ACHN (cell line): ENCODE measurements around the gene SNRNP40.

ENCODE experiments used
- DNase-seq: peaks from one replicate; pipeline ENCODE4 v3.0.0-alpha.2; 2015
- in situ Hi-C: cut with HindIII; loops from 2 replicates; pipeline ENCODE4 v1.10.0; 2017; ENCODE audit warnings: low sequenced_read_pairs, low pct_ligation_motif_present, low pct_unique_long_range_greater_than_20kb

SNRNP40 gene

DNA sequence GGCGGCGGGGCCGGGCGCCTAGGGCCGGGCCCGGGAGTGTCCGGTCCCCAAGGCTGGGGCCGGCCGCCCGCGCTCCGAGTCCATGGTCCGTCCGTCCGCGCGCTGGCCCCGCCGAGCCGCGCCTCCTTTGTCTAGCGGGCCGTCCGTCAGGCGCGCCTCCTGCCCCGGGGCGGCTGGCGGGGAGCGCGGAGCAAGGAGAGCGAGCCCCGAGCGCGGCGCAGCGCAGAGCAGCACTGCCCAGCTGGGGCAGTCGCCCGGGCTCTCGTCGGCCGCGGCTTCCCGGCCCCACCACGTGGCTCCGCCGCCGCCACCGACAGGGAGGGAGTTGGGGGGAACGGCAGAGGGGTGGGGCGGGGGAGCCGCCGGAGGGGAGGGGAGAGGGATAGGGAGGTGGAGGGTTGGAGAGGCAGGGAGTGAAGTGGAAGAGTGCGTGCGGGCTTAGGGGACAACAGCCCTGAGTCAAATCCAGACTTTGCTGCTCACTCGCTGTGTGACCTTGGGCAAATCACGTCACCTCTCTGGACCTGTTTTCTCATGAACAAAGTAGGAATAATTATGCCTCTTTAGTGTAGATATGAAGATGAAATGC lies 56.8 kb downstream of the SNRNP40 start, which contains the start of gene NKAIN1:
NKAIN1 (minus strand) TSS at position 235 of the 589 bp plus-strand sequence. CDS start 340 bp downstream, outside the sequence.
- in situ Hi-C loops: no loop called here
- DNase-seq: peak; percentile 8

DNA sequence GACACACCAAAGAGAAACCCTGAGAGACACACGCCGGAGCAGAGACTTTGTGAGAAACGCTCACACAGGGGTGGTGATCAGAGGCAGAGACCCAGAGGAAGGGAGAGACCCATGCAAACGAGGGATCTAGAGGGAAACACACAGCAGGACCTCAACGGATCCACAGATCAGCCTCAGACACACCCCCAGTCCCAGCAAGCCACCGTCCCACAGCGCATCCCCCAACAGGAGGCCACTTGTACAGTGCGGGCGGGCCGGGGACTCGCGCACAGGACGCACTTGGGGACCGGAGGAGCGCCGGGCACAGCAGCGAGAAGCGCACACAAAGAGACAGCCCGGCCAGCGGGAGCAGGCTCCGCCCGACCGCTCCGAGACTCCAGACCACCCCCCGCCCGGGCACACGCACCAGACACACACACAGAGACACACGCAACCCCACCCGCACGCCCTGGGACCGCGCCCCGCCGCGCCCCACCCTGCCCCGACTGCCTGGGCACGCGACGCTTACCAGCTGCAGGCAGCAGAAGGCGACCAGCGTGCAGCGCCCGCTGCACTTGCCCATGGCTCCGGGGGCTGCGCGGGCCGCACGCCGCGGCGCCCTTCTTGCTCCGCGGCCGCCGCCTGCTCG lies 57.5 kb downstream of the SNRNP40 start:
- no peak for DNase-seq
- in situ Hi-C loops: no loop called here

DNA sequence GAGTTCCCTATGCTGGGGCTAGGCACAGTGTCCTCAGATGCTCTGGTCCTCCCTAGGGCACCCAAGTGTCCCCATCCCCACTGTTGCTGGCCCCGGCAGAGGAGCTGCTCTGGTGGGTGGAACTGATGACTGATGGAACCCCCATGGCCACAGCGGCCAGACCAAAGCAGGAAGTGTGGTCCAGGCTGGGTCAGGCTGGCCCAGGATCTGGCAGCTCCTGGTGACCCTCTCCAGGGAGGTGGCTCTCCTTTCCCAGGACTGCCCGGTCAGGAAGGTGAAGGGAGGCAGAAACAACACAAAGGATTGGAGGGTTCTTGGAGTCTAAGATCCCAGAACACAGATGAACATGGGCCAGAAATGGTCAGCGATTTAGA lies 58.0 kb downstream of the SNRNP40 start:
- in situ Hi-C loops: no loop called here
- DNase-seq: no peak

DNA sequence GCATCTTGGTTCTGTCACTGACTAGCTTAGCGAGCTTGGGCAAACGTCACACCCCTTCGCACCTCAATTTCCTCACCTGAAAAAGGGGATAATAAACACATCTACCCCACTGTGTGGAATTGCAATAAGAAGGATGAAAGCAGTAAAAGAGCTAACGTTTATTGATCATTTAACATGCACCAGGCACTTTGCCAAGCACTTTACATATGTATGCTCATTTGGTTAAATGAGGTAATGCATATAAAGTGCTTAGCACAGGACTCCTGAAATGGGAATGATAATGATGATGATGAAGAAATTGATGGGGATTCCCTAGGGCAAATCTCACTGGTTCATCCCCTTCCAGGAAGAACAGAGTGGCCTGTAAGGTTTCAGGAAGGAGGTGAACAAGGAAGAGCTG lies 61.7 kb downstream of the SNRNP40 start:
- DNase-seq: no peak
- in situ Hi-C loops: no loop called here

DNA sequence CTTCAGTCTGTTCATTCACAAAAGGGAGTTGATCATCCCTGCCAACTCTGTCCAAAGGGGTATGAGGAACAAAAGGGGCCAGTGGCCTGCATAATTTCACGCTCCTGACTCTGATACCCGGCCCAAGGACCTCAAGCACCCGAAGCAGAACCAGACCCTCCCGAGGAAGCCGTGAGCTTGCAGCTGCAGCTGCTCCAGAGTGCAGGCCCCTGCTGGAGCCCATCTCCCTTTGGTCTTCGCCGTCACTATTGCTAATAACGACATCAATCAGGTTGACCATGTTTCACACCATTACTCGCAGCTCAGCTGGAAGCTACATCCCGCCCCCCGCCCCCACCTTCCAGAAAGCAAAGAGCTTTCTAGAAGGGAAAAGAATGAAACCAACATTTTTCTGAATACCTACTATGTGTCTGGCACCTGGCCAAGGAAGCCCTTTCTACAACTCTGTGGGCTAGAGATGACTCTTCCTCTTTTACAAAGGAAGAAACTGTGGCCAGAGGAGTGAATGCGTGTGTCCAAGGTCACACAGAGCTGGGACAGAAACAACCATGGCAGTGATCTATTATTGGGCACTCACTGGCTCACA lies 62.4 kb downstream of the SNRNP40 start:
- in situ Hi-C loops: no loop called here
- no peak for DNase-seq

DNA sequence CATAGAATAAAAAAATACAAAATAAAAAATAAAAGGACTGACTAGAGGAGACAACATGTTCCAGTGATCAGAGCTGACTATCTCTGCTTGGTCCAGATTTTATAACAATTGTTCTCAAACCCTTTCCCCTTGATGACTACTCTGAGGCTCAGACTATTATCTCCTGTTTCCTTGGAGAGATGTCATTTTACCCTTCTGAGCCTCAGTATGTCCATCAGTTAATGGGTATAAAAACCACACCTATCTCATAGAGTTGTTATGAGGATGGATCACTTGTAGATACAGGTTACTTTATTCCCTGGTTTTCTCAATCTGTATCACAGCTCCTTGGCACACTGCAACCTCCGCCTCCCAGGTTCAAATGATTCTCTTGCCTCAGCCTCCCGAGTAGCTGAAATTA lies 63.9 kb downstream of the SNRNP40 start:
- in situ Hi-C loops: no loop called here
- DNase-seq: no peak

DNA sequence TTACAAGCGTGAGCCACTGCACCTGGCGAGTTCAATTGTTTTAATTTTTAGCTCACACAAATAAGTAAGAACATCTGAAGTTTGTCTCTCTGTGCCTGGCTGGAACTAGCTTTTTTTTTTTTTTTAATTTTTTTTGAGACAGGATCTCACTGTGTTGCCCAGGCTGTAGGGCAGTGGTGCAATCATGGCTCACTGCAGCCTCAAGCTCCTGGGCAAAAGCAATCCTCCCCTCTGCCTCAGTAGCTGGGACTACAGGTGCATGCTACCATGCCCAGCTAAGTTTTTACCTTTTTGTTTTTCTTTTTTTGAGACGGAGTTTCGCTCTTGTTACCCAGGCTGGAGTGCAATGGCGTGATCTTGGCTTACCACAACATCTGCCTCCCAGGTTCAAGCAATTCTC lies 64.8 kb downstream of the SNRNP40 start:
- in situ Hi-C loops: no loop called here
- DNase-seq: no peak

DNA sequence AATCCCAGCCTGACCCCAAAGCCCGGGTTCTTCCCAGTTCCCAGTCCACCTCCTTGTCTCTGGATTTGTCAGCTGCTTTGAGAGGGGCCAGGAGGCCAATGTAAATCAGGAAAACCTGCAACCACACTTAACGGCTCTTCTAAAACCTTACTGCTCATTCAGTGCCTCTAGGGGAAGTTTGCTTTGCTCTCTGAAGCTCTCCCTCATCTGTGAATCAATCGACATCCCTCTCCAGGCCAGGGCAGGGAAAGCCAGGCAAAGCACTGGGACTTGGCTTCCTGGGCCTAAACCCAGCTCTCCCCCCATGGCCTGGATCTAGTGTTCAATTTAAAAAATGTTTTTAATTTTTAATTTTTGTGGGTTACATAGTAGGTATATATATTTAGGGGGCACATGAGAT lies 66.2 kb downstream of the SNRNP40 start:
- in situ Hi-C loops: no loop called here
- DNase-seq: no peak

DNA sequence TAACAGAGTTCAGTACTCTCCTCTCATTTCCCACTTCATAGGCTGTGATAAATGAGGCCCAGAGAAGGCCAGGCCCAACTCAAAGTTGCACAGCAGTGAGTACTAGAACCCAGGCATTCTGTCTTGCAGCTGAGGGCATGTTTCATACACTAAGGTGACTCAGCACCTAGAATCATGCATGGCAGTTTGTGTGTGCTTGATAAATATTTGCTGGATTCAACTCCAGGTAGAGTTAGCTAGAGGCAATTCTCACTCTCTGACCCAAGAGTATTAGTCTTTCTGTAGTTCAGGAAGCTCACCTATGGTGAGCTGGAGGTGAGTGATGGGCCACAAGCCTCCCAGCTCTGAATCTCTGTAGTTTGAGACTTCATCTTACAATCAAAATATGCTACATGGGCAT lies 67.6 kb downstream of the SNRNP40 start:
- DNase-seq: no peak
- in situ Hi-C loops: no loop called here

DNA sequence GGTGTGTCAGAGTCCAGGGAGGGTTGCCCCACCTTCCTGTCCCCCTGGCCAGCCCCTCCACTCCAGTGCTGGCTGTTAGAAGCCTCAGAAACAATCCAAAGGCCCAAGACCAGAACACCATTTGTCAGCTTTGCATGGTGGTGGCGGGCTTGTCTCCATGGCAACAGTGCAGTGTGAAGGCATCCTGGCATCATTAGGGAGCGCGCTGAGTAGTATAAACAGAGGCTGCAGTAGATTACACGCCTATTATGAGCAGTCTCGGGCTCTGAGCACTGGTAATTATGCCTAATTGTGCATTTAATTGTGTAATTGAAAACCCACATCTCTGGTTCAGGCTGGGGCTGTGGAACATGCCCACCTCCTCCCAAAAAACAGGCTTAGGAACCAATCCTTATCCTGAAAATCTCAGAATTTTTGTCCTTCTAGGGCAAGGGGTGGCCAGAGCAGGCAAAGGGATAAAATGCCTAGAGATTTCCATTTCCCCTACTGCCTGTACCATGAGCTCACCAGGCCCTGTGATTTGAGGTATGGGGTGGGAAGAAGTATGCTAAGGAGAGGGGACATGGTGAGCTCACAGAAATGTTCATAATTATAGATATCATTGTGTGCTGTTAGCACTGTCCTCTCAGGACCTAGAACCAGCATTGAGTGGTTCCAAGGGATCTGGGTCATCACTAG lies 68.6 kb downstream of the SNRNP40 start:
- DNase-seq: no peak
- in situ Hi-C loops: no loop called here

DNA sequence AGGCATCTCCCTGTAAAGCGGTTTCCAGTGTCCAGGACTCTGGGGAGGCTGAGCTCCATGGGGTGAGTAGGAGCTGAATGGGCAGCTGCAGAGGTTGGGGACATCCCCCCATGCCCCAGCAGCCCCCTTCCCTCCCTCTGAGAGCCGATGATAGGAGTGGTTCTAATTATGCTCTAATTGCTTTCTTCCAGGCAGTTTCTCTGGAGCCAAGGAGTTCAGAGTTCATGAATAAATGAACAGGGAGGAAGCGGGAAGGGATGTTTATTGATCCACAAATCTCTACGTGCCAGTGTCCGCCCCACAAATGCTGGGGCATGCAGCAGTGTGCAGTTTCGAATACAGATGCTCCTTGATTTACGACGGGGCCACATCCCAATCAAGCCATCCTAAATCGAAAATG lies 72.5 kb downstream of the SNRNP40 start:
- in situ Hi-C loops: no loop called here
- DNase-seq: no peak

DNA sequence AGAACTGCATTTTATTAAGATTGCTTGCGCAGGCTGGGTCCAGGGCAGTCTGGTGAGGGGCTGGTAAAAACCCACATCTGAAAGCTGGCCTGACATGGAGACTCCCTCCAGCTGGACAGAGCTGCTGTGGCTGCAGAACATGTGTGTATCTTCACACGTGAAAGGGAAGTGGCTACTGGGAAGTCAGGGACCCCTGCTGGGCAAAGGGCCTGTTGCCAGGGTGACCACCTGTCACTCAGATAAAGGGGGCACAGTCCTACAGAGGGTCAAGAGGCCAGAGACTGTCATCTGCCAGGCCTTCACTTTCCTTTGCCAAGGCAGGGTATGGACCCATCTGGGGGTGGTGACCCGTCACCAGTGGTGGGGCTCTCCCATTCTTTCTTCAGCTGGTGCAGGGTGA lies 74.4 kb downstream of the SNRNP40 start:
- DNase-seq: no peak
- in situ Hi-C loops: no loop called here

DNA sequence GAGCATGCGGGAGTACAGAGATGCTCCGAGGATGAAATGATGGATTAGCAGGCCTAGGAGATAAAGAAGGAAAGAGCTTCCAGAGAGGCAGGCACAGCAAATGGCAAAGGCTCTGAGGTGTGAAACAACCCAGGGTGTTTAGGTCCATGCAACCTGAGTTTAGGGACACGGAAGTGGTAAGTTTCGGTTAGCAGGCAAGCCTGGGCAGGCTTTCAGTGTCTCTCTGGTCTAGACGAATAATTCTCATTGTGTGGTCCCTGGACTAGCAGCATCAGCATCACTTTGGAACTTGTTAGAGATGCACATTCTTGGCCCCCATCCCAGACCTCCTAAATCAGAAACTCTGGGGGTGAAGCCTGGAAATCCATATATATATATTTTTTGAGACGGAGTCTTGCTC lies 75.5 kb downstream of the SNRNP40 start:
- DNase-seq: no peak
- in situ Hi-C loops: no loop called here

DNA sequence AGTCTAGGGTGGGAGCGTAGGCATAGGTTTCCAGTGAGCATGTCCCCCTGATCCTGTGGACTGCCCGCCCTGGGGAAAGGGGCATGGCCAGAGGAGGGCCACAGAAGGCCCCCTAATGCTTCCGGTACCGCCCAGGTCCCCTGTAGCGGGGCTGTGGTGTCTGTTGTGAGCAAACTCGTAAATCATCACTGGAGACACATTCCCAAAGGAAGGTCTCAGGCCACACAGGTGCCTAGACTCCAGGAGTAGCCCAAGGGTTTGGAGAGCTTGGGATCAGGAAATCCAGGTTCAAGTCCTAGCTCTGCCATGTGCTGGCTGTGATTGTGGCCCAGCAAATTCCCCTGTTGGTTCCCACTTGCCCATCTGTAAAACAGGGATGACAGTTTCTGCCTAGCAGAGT lies 77.1 kb downstream of the SNRNP40 start:
- in situ Hi-C loops: no loop called here

DNA sequence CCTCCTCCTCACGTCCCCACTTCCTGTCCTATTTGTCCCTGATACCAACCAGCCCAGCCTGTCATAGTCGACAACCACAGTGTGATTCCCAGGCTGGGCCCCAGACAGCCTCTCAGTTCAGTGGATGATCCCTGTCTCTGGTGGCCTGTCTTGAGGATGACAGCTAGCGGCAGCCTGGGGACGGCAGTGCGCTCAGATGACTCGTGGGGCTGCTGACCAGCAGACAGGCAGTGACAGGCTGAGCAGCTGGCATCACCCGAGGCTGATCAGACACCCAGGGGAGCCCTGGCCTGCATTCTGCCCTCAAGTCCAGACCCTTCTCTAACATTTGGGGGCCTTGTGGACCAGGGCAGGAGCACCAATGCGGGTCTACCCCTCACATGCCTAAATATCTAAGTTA lies 77.9 kb downstream of the SNRNP40 start:
- in situ Hi-C loops: no loop called here
- DNase-seq: no peak

More for the DNA sequence above, 77.1 kb downstream of the SNRNP40 start:
- no peak for DNase-seq

DNA sequence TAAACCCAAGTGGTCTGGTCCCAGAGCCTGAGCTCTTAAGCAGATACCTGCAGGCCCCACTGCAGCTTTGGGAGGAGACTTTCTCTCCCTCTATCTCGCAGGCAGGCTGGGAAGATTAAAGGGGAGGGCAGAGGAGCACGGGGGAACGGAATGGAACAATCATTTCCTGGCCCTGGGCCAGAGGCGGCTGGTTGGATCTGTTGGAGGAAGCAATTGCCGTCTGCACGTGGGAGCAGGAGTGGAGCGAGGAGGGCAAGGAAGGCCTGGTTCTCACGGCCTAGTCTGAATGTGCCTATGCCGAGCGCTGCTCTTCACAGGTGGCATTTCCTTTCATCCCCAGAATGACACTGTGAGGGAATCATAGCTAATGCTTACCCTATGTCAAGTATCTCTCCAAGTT lies 80.6 kb downstream of the SNRNP40 start:
- in situ Hi-C loops: no loop called here
- no peak for DNase-seq

DNA sequence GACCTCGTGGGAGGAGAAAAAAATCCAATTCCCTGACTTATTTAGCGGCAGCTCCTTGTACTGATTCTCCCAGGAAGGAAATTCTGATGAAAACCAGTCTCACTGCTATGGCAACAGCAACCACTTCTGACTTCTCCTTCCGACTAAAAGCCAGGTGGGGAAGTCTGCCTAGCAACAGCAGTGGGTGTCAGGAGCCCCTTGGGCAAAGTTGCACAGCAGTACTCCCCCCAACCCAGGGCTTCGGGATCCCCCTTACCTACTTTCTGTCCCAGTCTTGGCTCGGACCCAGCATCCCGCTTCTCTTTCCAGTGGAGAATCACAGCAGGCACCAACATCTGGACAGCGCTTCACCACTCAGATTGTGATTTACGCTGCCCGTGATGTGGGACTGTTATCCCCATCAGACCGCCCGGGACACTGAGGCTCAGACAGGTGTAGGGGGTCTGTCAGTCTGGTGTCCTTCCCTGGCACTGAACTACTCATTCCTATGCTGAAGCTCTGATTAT lies 81.5 kb downstream of the SNRNP40 start:
- in situ Hi-C loops: no loop called here
- DNase-seq: no peak

DNA sequence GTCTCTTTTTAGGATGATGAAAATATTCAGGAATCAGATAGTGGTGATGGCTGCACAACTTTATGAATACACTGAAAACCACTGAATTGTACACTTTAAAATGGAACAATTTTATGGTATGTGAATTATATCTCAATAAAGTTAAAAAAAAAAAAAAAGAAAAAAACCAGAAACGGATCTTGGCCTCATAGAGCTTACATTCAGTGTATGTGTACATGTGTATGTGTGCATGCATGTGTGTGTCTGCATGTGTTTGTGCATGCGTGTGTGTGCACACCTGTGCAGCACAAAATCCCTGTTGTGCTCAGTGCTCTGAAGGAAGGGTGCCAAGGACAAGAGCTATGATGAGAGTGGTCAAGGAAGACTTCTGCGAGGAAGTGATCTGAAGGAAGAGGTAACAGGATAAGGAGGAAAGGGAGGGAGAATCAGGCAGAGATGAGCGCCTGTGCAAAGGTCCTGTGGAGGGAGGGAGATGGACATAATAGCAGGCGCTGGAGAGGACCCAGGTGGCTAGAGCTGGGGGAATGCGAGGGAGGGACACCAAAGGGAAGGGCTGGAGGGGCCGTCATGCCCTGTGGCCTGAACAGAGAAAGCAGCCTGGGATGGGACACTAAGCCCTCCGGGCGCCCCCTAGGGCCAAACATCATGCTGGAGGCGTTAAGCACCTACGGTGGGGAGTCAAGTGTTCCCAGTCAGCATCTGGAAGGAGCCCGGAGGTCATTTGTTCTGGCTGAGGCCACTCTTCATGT lies 82.1 kb downstream of the SNRNP40 start:
- DNase-seq: no peak
- in situ Hi-C loops: no loop called here
